Endodermal cell (in vitro differentiated cells): ENCODE data around the gene CPED1. TPM values are rescaled to one million over a fixed set of nuclear protein-coding genes. Genes with fewer than 3 reads are reported as not detected.

Experiments used
- DNase-seq: peaks from one replicate; pipeline ENCODE4 v3.0.0-alpha.2; 2017
- H3K27ac ChIP-seq: 2 replicates; pipeline ENCODE4 v1.5.1; 2013; ENCODE audit warnings: mild to moderate bottlenecking, low read depth, low read length, moderate library complexity
- H3K27me3 ChIP-seq: 2 replicates; pipeline ENCODE4 v1.6.1; 2013; ENCODE audit warnings: mild to moderate bottlenecking, low read length, moderate library complexity; ENCODE audit not compliant: insufficient read depth, control insufficient read depth, poor library complexity, severe bottlenecking
- H3K36me3 ChIP-seq: 2 replicates; pipeline ENCODE4 v1.7.0; 2013; ENCODE audit warnings: mild to moderate bottlenecking, low read length, moderate library complexity; ENCODE audit not compliant: control insufficient read depth, insufficient read depth
- H3K4me1 ChIP-seq: one replicate; pipeline ENCODE4 v1.7.0; 2013; ENCODE audit warnings: low read length; ENCODE audit not compliant: control insufficient read depth, insufficient read depth
- H3K4me3 ChIP-seq: 2 replicates; pipeline ENCODE4 v1.5.1; 2013; ENCODE audit warnings: mild to moderate bottlenecking, low read length, moderate library complexity
- H3K9ac ChIP-seq: 2 replicates; pipeline ENCODE4 v1.6.1; 2013; ENCODE audit warnings: mild to moderate bottlenecking, low read length, moderate library complexity; ENCODE audit not compliant: poor library complexity, severe bottlenecking; ENCODE audit errors: extremely low read depth
- H3K9me3 ChIP-seq: 2 replicates; pipeline ENCODE4 v1.6.1; 2013; ENCODE audit warnings: mild to moderate bottlenecking, low read length, moderate library complexity; ENCODE audit not compliant: control insufficient read depth
- H3K27ac Mint-ChIP-seq: 2 replicates; pipeline ENCODE4 v1.8.0; 2020; ENCODE audit warnings: mixed read lengths
- H3K27me3 Mint-ChIP-seq: 2 replicates; pipeline ENCODE4 v1.8.0; 2021; ENCODE audit warnings: mild to moderate bottlenecking, mixed read lengths; ENCODE audit not compliant: insufficient read depth
- H3K36me3 Mint-ChIP-seq: 2 replicates; pipeline ENCODE4 v1.8.0; 2020; ENCODE audit warnings: low read depth, mixed read lengths
- H3K4me1 Mint-ChIP-seq: 2 replicates; pipeline ENCODE4 v1.8.0; 2020; ENCODE audit warnings: mixed read lengths
- H3K4me3 Mint-ChIP-seq: 2 replicates; pipeline ENCODE4 v1.8.0; 2020; ENCODE audit warnings: mild to moderate bottlenecking, moderate library complexity, mixed read lengths
- H3K9me3 Mint-ChIP-seq: 2 replicates; pipeline ENCODE4 v1.8.0; 2020; ENCODE audit warnings: mild to moderate bottlenecking, mixed read lengths
- WGBS, 2 experiments: methylation state at CpG; one replicate each; pipeline versions ENCODE4 v1.1.5 to v1.1.7; 2013; ENCODE audit warnings: missing lambda C conversion rate in 2 of 2, mixed read lengths in 1 of 2; ENCODE audit not compliant: insufficient coverage in 1 of 2, insufficient read length in 1 of 2; 5-methylcytosine and 5-hydroxymethylcytosine counted together
- total RNA-seq, 2 donors: library from RNA; stranded (reverse); fragmentation: NEBNext Ultra II Directional in 1 of 2; extraction: Animal tissue kit (Norgen Biotek cat#: 25700) in 1 of 2; gene quantifications; 2 replicates in 1 of 2; 3 replicates in 1 of 2; pipeline ENCODE4 v1.2.1, GENCODE V29; 2021
- TF ChIP-seq, protein P1 (sequence below): fragments of 200-600 bp; sonication (generic); conservative IDR thresholded peaks from 2 replicates; pipeline ENCODE4 v1.5.0; 2021; ENCODE audit warnings: antibody characterized with exemption, mild to moderate bottlenecking

Gene CPED1
- total RNA-seq, 2 donors from 2014 or later, result 1.1 TPM; not detected in 1

DNA sequence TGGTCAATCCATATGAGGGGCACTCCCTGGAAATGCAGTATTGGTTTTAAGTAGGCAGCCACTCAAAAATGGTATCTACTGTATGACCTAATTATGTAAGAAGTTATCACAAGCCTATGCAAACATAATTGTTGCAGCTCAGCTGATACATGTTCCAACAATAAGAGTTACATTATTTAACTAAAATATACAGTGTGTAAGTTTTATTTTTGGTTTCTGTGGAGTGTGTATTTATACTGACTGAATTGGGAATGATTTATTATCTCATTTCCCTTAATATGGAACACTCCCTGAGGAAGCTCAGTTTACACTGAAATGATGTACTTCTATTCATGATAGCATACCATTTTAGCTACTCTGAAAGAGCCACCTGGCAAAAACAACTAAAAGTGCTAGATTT is 40.5 kb upstream of the CPED1 start:
- Histone ChIP-seq H3K9ac (no peak overlapping the region), H3K27ac (no peak overlapping the region), H3K4me3 (no peak overlapping the region), H3K4me1 (no peaks in the 10 kb centered on the region), H3K27me3 (no peaks in the 10 kb centered on the region), H3K9me3 (no peaks in the 10 kb centered on the region), H3K36me3 (peaks cover 4% of the 10 kb centered on the region)
- H3K27me3 Mint-ChIP-seq, result no peaks in the 10 kb centered on the region
- H3K4me3 Mint-ChIP-seq, result no peak overlapping the region
- TF ChIP-seq, protein P1, sequence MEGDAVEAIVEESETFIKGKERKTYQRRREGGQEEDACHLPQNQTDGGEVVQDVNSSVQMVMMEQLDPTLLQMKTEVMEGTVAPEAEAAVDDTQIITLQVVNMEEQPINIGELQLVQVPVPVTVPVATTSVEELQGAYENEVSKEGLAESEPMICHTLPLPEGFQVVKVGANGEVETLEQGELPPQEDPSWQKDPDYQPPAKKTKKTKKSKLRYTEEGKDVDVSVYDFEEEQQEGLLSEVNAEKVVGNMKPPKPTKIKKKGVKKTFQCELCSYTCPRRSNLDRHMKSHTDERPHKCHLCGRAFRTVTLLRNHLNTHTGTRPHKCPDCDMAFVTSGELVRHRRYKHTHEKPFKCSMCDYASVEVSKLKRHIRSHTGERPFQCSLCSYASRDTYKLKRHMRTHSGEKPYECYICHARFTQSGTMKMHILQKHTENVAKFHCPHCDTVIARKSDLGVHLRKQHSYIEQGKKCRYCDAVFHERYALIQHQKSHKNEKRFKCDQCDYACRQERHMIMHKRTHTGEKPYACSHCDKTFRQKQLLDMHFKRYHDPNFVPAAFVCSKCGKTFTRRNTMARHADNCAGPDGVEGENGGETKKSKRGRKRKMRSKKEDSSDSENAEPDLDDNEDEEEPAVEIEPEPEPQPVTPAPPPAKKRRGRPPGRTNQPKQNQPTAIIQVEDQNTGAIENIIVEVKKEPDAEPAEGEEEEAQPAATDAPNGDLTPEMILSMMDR, result no peak
- no peaks in the 10 kb centered on the region for H3K9me3 Mint-ChIP-seq
- peaks cover 16% of the 10 kb centered on the region for H3K4me1 Mint-ChIP-seq
- H3K27ac Mint-ChIP-seq, result no peak overlapping the region
- H3K36me3 Mint-ChIP-seq, result peaks cover 3% of the 10 kb centered on the region
- no peak for DNase-seq

DNA sequence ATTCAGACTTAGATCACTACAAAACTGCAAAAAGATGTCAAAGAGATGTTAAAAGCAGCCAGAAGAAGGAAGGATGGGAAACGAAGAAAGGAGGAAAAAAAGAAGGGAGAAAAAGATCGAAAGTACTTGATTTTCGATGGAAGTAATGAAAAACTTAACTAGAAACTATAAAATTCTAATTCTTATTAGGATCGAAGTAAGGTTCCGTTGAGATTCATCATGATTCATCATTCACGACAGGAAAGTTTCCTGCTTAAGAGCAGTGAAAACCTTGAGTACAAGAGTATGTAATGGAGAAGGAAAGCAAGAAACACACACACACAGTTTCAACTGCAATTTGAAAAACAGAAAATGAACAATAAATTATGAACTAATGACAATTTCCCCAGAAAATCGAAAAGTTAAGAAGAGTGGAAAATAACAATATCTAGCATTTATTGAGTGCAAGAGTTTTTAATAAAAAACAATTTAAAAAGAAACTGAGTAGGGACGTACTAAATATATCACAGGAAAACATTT is 39.1 kb upstream of the CPED1 start:
- no peak for DNase-seq
- peak overlapping the region; percentile 99 for H3K9ac ChIP-seq

DNA sequence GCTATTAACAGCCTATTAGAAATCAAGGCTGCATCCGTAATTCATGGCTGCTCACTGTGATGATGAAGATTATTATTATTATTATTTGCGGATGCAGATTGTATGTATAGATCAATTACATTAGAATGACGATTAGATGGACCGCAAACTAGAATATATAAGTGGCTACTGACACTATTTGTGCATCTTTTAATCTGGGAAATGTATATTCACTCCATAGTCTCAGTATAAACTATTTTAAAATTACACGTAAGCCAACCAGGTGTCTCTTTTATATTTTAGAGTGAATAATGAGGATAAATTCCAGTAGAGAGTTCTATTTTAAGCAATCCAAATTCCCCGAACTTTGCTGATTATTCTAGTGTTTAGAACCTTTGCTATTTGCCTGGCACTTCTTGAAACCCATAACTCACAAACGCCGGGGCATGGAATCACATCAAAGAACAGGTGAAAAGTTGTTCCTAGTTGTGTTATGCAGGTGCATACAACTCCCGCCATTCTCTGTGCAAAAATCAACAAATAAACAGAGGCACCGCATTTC is 38.4 kb upstream of the CPED1 start:
- peaks cover 25% of the 10 kb centered on the region for H3K36me3 ChIP-seq
- H3K4me1 ChIP-seq, result no peaks in the 10 kb centered on the region
- Mint-ChIP-seq H3K36me3 (peaks cover 19% of the 10 kb centered on the region), H3K4me3 (peak overlapping the region; percentile 78), H3K27me3 (no peaks in the 10 kb centered on the region), H3K27ac (peak overlapping the region; percentile 99), H3K4me1 (peaks cover 16% of the 10 kb centered on the region), H3K9me3 (no peaks in the 10 kb centered on the region)
- no peak overlapping the region for H3K27ac ChIP-seq
- no peaks in the 10 kb centered on the region for H3K9me3 ChIP-seq
- WGBS, 2 experiments, result 14 to 20% methylated on average over 1 to 9 of the region's 10 CpGs
- H3K4me3 ChIP-seq, result peak overlapping the region; percentile 91
- peak overlapping the region; percentile 99 for H3K9ac ChIP-seq
- no peaks in the 10 kb centered on the region for H3K27me3 ChIP-seq
- TF ChIP-seq, protein P1, result no peak
- no peak for DNase-seq

More for the DNA sequence above, 39.1 kb upstream of the CPED1 start:
- Mint-ChIP-seq H3K4me1 (peaks cover 16% of the 10 kb centered on the region), H3K9me3 (no peaks in the 10 kb centered on the region), H3K27ac (peak overlapping the region; percentile 85), H3K27me3 (no peaks in the 10 kb centered on the region), H3K36me3 (peaks cover 14% of the 10 kb centered on the region), H3K4me3 (peak overlapping the region; percentile 78)
- Histone ChIP-seq H3K4me1 (no peaks in the 10 kb centered on the region), H3K27ac (no peak overlapping the region), H3K9me3 (no peaks in the 10 kb centered on the region), H3K27me3 (no peaks in the 10 kb centered on the region), H3K4me3 (peak overlapping the region; percentile 91), H3K36me3 (peaks cover 19% of the 10 kb centered on the region)
- 74 to 77% methylated on average over 3 to 8 of the region's 8 CpGs for WGBS, 2 experiments
- TF ChIP-seq, protein P1, result no peak
